ENCODE results near the gene RAPGEF5.
"Not testable (repeated sequence)": the region's sequence is repeated elsewhere in the genome, so short reads cannot be mapped to it uniquely, and the experiment has no call there.

RAPGEF5 gene

GRCh38 chr7:22110227-22110839 lies 246.6 kb downstream of the RAPGEF5 start:
- H3K9me3 Mint-ChIP-seq = no peaks in the 10 kb centered on the region
- peaks cover 6% of the 10 kb centered on the region for H3K27me3 Mint-ChIP-seq (ENCODE audit: low read depth)
- no peak overlapping the region for H3K4me3 Mint-ChIP-seq
- DNase-seq (ENCODE audit: low spot score) = peak; percentile 53
- H3K36me3 Mint-ChIP-seq (ENCODE audit: low read depth) = no peaks in the 10 kb centered on the region
- no peak overlapping the region for H3K27ac Mint-ChIP-seq
- peaks cover 5% of the 10 kb centered on the region for H3K4me1 Mint-ChIP-seq (ENCODE audit: low read depth)

- no peak for DNase-seq (ENCODE audit: low spot score)
- no peak overlapping the region for H3K4me3 Mint-ChIP-seq
- no peaks in the 10 kb centered on the region for H3K36me3 Mint-ChIP-seq (ENCODE audit: low read depth)
- H3K4me1 Mint-ChIP-seq (ENCODE audit: low read depth) = peaks cover 5% of the 10 kb centered on the region
- no peaks in the 10 kb centered on the region for H3K9me3 Mint-ChIP-seq
- H3K27ac Mint-ChIP-seq = no peak overlapping the region
- H3K27me3 Mint-ChIP-seq (ENCODE audit: low read depth) = peaks cover 6% of the 10 kb centered on the region
These were observed 247.2 kb downstream of the RAPGEF5 start for GRCh38 chr7:22109761-22110160.

GRCh38 chr7:22108151-22108845 lies 248.7 kb downstream of the RAPGEF5 start:
- Mint-ChIP-seq H3K27me3 (ENCODE audit: low read depth) (peaks cover 10% of the 10 kb centered on the region), H3K9me3 (no peaks in the 10 kb centered on the region), H3K36me3 (ENCODE audit: low read depth) (no peaks in the 10 kb centered on the region), H3K4me1 (ENCODE audit: low read depth) (peaks cover 9% of the 10 kb centered on the region), H3K27ac (no peak overlapping the region), H3K4me3 (no peak overlapping the region)
- no peak for DNase-seq (ENCODE audit: low spot score)

GRCh38 chr7:22105550-22105949 lies 251.4 kb downstream of the RAPGEF5 start:
- Mint-ChIP-seq H3K36me3 (ENCODE audit: low read depth) (no peaks in the 10 kb centered on the region), H3K9me3 (no peaks in the 10 kb centered on the region), H3K4me3 (no peak overlapping the region), H3K27ac (no peak overlapping the region), H3K4me1 (ENCODE audit: low read depth) (peaks cover 10% of the 10 kb centered on the region), H3K27me3 (ENCODE audit: low read depth) (peaks cover 13% of the 10 kb centered on the region)
- no peak for DNase-seq (ENCODE audit: low spot score)

- Mint-ChIP-seq H3K4me3 (no peak overlapping the region), H3K27me3 (ENCODE audit: low read depth) (peaks cover 14% of the 10 kb centered on the region), H3K36me3 (ENCODE audit: low read depth) (no peaks in the 10 kb centered on the region), H3K27ac (no peak overlapping the region), H3K4me1 (ENCODE audit: low read depth) (no peaks in the 10 kb centered on the region), H3K9me3 (no peaks in the 10 kb centered on the region)
- no peak for DNase-seq (ENCODE audit: low spot score)
These were observed 262.3 kb downstream of the RAPGEF5 start for GRCh38 chr7:22094413-22095342.

- H3K27me3 Mint-ChIP-seq (ENCODE audit: low read depth) = peaks cover 14% of the 10 kb centered on the region
- no peaks in the 10 kb centered on the region for H3K9me3 Mint-ChIP-seq
- H3K4me1 Mint-ChIP-seq (ENCODE audit: low read depth) = no peaks in the 10 kb centered on the region
- DNase-seq (ENCODE audit: low spot score) = no peak
- no peak overlapping the region for H3K27ac Mint-ChIP-seq
- no peak overlapping the region for H3K4me3 Mint-ChIP-seq
- H3K36me3 Mint-ChIP-seq (ENCODE audit: low read depth) = no peaks in the 10 kb centered on the region
These were observed 263.0 kb downstream of the RAPGEF5 start for GRCh38 chr7:22093936-22094335.

- DNase-seq (ENCODE audit: low spot score) = no peak
- no peak overlapping the region for H3K4me3 Mint-ChIP-seq
- peaks cover 15% of the 10 kb centered on the region for H3K27me3 Mint-ChIP-seq (ENCODE audit: low read depth)
- no peak overlapping the region for H3K27ac Mint-ChIP-seq
- H3K4me1 Mint-ChIP-seq (ENCODE audit: low read depth) = no peaks in the 10 kb centered on the region
- no peaks in the 10 kb centered on the region for H3K9me3 Mint-ChIP-seq
- no peaks in the 10 kb centered on the region for H3K36me3 Mint-ChIP-seq (ENCODE audit: low read depth)
These were observed 264.0 kb downstream of the RAPGEF5 start for GRCh38 chr7:22093001-22093400.

- not testable (repeated sequence) for H3K27ac Mint-ChIP-seq; H3K9me3 Mint-ChIP-seq; H3K4me1 Mint-ChIP-seq (ENCODE audit: low read depth); H3K36me3 Mint-ChIP-seq (ENCODE audit: low read depth); DNase-seq (ENCODE audit: low spot score); H3K4me3 Mint-ChIP-seq
- H3K27me3 Mint-ChIP-seq (ENCODE audit: low read depth) = peaks cover 22% of the 10 kb centered on the region
These were observed 265.9 kb downstream of the RAPGEF5 start for GRCh38 chr7:22090958-22091525.

GRCh38 chr7:22090512-22090911 lies 266.4 kb downstream of the RAPGEF5 start:
- no peaks in the 10 kb centered on the region for H3K9me3 Mint-ChIP-seq
- no peak overlapping the region for H3K4me3 Mint-ChIP-seq
- peaks cover 23% of the 10 kb centered on the region for H3K27me3 Mint-ChIP-seq (ENCODE audit: low read depth)

GRCh38 chr7:22090107-22090506 lies 266.8 kb downstream of the RAPGEF5 start:
- DNase-seq (ENCODE audit: low spot score) = no peak
- no peaks in the 10 kb centered on the region for H3K4me1 Mint-ChIP-seq (ENCODE audit: low read depth)

More at GRCh38 chr7:22090512-22090911, 266.4 kb downstream of the RAPGEF5 start:
- H3K27ac Mint-ChIP-seq = no peak overlapping the region
- DNase-seq (ENCODE audit: low spot score) = no peak
- H3K36me3 Mint-ChIP-seq (ENCODE audit: low read depth) = no peaks in the 10 kb centered on the region
- no peaks in the 10 kb centered on the region for H3K4me1 Mint-ChIP-seq (ENCODE audit: low read depth)

GRCh38 chr7:22088827-22089226 lies 268.1 kb downstream of the RAPGEF5 start:
- Mint-ChIP-seq H3K4me3 (no peak overlapping the region), H3K36me3 (ENCODE audit: low read depth) (no peaks in the 10 kb centered on the region), H3K4me1 (ENCODE audit: low read depth) (no peaks in the 10 kb centered on the region), H3K9me3 (no peaks in the 10 kb centered on the region), H3K27ac (no peak overlapping the region), H3K27me3 (ENCODE audit: low read depth) (peaks cover 28% of the 10 kb centered on the region)
- DNase-seq (ENCODE audit: low spot score) = no peak

More at GRCh38 chr7:22090107-22090506, 266.8 kb downstream of the RAPGEF5 start:
- no peaks in the 10 kb centered on the region for H3K36me3 Mint-ChIP-seq (ENCODE audit: low read depth)
- no peak overlapping the region for H3K27ac Mint-ChIP-seq
- H3K4me3 Mint-ChIP-seq = no peak overlapping the region
- H3K27me3 Mint-ChIP-seq (ENCODE audit: low read depth) = peaks cover 23% of the 10 kb centered on the region
- H3K9me3 Mint-ChIP-seq = no peaks in the 10 kb centered on the region

- no peaks in the 10 kb centered on the region for H3K9me3 Mint-ChIP-seq
- no peak for DNase-seq (ENCODE audit: low spot score)
These were observed 269.1 kb downstream of the RAPGEF5 start for GRCh38 chr7:22087861-22088260.

GRCh38 chr7:22083704-22084240 lies 273.2 kb downstream of the RAPGEF5 start:
- no peaks in the 10 kb centered on the region for H3K9me3 Mint-ChIP-seq
- H3K36me3 Mint-ChIP-seq (ENCODE audit: low read depth) = no peaks in the 10 kb centered on the region
- peaks cover 53% of the 10 kb centered on the region for H3K27me3 Mint-ChIP-seq (ENCODE audit: low read depth)
- H3K4me1 Mint-ChIP-seq (ENCODE audit: low read depth) = peaks cover 1% of the 10 kb centered on the region
- H3K4me3 Mint-ChIP-seq = peak overlapping the region; percentile 80
- no peak overlapping the region for H3K27ac Mint-ChIP-seq
- no peak for DNase-seq (ENCODE audit: low spot score)

More at GRCh38 chr7:22087861-22088260, 269.1 kb downstream of the RAPGEF5 start:
- Mint-ChIP-seq H3K36me3 (ENCODE audit: low read depth) (no peaks in the 10 kb centered on the region), H3K4me3 (no peak overlapping the region), H3K27ac (no peak overlapping the region), H3K27me3 (ENCODE audit: low read depth) (peaks cover 32% of the 10 kb centered on the region), H3K4me1 (ENCODE audit: low read depth) (no peaks in the 10 kb centered on the region)
